ENCODE data around the gene SCARF2.

- TF ChIP-seq CTCF (IDR thresholded peaks at IDR 0.05; ENCODE audit: insufficient read depth, low read length) (no peak), GABPA (IDR thresholded peaks at IDR 0.05; ENCODE audit: low read depth) (no peak), POLR2AphosphoS5 (IDR thresholded peaks at IDR 0.05; ENCODE audit: low read depth) (no peak), REST (IDR thresholded peaks at IDR 0.05; ENCODE audit: insufficient replicate concordance, low read depth) (no peak)
These were observed 17.3 kb downstream of the SCARF2 start for GRCh38 chr22:20420157-20420842.
